WTC11 (cell line): Measurements from ENCODE around the gene MGST1. TPM values are rescaled to one million over a fixed set of nuclear protein-coding genes. Genes with fewer than 3 reads are reported as not detected.

Source experiments
- CBFB ChIP-seq: sonication (generic); formaldehyde crosslinking; IDR thresholded peaks from 2 replicates; pipeline ENCODE4 v1.8.1; 2022; ENCODE audit warnings: mild to moderate bottlenecking, low read depth, missing genetic modification reagents
- CTCF ChIP-seq: fragments of 200-600 bp; IDR thresholded peaks from 2 replicates; pipeline ENCODE4 v1.8.0; 2022; ENCODE audit warnings: antibody characterized with exemption
- E2F5 ChIP-seq: sonication (generic); formaldehyde crosslinking; IDR thresholded peaks from 2 replicates; pipeline ENCODE4 v1.8.1; 2022; ENCODE audit warnings: mild to moderate bottlenecking, moderate library complexity, missing genetic modification reagents
- GRHL2 ChIP-seq: fragments of 250-450 bp; sonication (Bioruptor Pico); IDR thresholded peaks from 2 replicates; pipeline ENCODE4 v1.8.0; 2022; ENCODE audit warnings: mild to moderate bottlenecking, moderate library complexity; ENCODE audit not compliant: insufficient replicate concordance, severe bottlenecking
- OVOL2 ChIP-seq: fragments of 250-450 bp; sonication (Bioruptor Pico); IDR thresholded peaks from 2 replicates; pipeline ENCODE4 v1.9.0; 2021; ENCODE audit warnings: mild to moderate bottlenecking, borderline replicate concordance
- USF1 ChIP-seq: sonication (generic); formaldehyde crosslinking; IDR thresholded peaks from 2 replicates; pipeline ENCODE4 v1.8.0; 2022; ENCODE audit warnings: mild to moderate bottlenecking, missing genetic modification reagents
- ZBTB43 ChIP-seq: sonication (generic); formaldehyde crosslinking; IDR thresholded peaks from 2 replicates; pipeline ENCODE4 v1.8.1; 2023; ENCODE audit warnings: mild to moderate bottlenecking, missing genetic modification reagents
- ZMAT4 ChIP-seq: fragments of 250-450 bp; sonication (Bioruptor Pico); IDR thresholded peaks from 2 replicates; pipeline ENCODE4 v1.9.0; 2021; ENCODE audit warnings: mild to moderate bottlenecking
- ZNF416 ChIP-seq: fragments of 250-450 bp; sonication (Bioruptor Pico); IDR thresholded peaks from 2 replicates; pipeline ENCODE4 v1.9.0; 2021; ENCODE audit warnings: mild to moderate bottlenecking, inconsistent platforms
- ZNF425 ChIP-seq: fragments of 250-450 bp; sonication (Bioruptor Pico); conservative IDR thresholded peaks from 2 replicates; pipeline ENCODE4 v1.9.0; 2021; ENCODE audit warnings: mild to moderate bottlenecking
- ZNF512 ChIP-seq: sonication (generic); formaldehyde crosslinking; IDR thresholded peaks from 2 replicates; pipeline ENCODE4 v1.8.1; 2022; ENCODE audit warnings: missing genetic modification reagents, borderline replicate concordance
- ZNF532 ChIP-seq: fragments of 250-450 bp; sonication (Bioruptor Pico); IDR thresholded peaks from 2 replicates; pipeline ENCODE4 v1.9.0; 2021; ENCODE audit warnings: mild to moderate bottlenecking, borderline replicate concordance
- total RNA-seq: library from RNA; stranded (reverse); gene quantifications from 3 replicates; pipeline ENCODE4 v1.2.3, GENCODE V29; 2021

The MGST1 gene
- total RNA-seq, 1 experiment from 2014 or later, result 285 TPM

- TF ChIP-seq ZNF532 (CRISPR knock-in tag) (no peak), E2F5 (CRISPR knock-in tag) (no peak), CBFB (CRISPR knock-in tag) (no peak), OVOL2 (CRISPR knock-in tag) (no peak), GRHL2 (CRISPR knock-in tag) (no peak), ZBTB43 (CRISPR knock-in tag) (no peak), CTCF (no peak), ZNF512 (CRISPR knock-in tag) (no peak), ZNF416 (CRISPR knock-in tag) (no peak), ZMAT4 (no peak), USF1 (CRISPR knock-in tag) (no peak), ZNF425 (CRISPR knock-in tag) (no peak)
These were observed 5.0 kb downstream of the MGST1 start (continued) for GRCh38 chr12:16352481-16352880.
